Measurements from ENCODE around the gene CABLES1.
"Not testable (repeated sequence)": the region's sequence is repeated elsewhere in the genome, so short reads cannot be mapped to it uniquely, and the experiment has no call there.

Gene CABLES1

DNA sequence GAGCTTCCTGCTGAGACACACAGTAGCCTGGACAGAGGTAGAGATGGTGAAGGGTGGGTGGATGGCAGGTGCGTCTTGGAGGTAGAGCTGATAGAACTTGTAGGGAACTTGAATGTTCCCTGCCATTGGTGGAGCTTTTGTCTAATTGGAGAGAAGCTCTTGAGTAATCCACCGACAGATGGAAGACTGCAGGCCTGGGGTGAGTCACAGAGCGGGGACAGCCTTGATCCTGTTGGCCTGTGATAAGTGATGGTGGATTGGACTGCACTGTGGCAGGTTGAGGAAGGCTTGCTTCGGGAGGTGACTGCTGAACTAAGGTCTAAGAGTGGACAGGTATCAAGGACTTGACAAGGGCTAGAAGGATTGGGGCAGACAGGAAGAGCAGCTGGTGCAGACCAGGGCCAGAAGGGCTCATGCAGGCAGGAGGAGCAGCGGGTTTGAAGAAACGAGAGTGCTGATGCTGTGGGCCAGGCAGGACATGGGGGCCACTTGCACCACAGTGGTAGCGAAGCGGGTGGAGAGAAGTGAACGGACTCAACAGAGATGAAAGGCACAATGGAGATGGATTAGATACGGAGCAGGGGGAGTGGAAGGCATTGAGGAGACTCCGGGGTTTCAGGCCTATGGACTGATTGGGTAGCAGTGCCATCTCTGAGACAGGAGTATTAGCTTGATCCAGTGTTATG is 16.3 kb downstream of the CABLES1 start:
- Histone ChIP-seq H3K9me3 (ENCODE audit: control insufficient read depth in 1 of 2, low read length in 2 of 2) (no peaks in the 10 kb centered on the region), H3K4me3 (ENCODE audit: low read depth in 1 of 2, low read length in 2 of 2) (no peak overlapping the region), H3K27ac (ENCODE audit: low read depth, low read length) (no peak overlapping the region), H3K9ac (ENCODE audit: low read depth in 1 of 2, low read length in 2 of 2) (no peak overlapping the region), H3K36me3 (ENCODE audit: control insufficient read depth in 1 of 2, insufficient read depth in 2 of 2, low read length in 2 of 2) (no peaks in the 10 kb centered on the region), H3K4me1 (ENCODE audit: control insufficient read depth in 1 of 2, insufficient read depth in 2 of 2, low read length in 2 of 2) (no peaks in the 10 kb centered on the region), H3K27me3 (ENCODE audit: control insufficient read depth in 1 of 2, insufficient read depth in 2 of 2, low read length in 2 of 2) (no peaks in the 10 kb centered on the region)

DNA sequence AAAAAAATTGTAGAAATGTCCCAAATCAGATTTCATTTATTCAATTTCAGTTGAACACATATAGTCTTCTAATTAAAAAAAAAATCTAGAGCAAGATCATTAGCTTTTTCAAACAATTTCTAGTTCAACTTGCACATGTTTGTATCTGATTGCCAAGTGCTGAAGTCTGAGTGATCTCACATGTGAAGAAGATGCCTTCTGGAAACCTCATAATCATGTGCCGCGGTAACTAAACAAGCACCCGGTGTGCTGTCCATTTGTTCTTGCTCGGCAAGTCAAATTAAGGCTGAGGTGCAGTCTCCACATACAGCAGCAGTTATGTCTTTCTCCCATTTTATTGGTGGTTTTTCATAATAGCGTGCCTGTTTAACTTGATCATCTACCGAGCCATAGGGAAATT is 18.7 kb downstream of the CABLES1 start:
- Histone ChIP-seq H3K9me3 (ENCODE audit: control insufficient read depth in 1 of 2, low read length in 2 of 2) (no peaks in the 10 kb centered on the region), H3K9ac (ENCODE audit: low read depth in 1 of 2, low read length in 2 of 2) (no peak overlapping the region), H3K4me1 (ENCODE audit: control insufficient read depth in 1 of 2, insufficient read depth in 2 of 2, low read length in 2 of 2) (no peaks in the 10 kb centered on the region), H3K27me3 (ENCODE audit: control insufficient read depth in 1 of 2, insufficient read depth in 2 of 2, low read length in 2 of 2) (no peaks in the 10 kb centered on the region), H3K36me3 (ENCODE audit: control insufficient read depth in 1 of 2, insufficient read depth in 2 of 2, low read length in 2 of 2) (no peaks in the 10 kb centered on the region), H3K4me3 (ENCODE audit: low read depth in 1 of 2, low read length in 2 of 2) (no peak overlapping the region), H3K27ac (ENCODE audit: low read depth, low read length) (no peak overlapping the region)

GRCh38 chr18:23154823-23155500 is 19.7 kb downstream of the CABLES1 start:
- no peak overlapping the region for H3K27ac ChIP-seq (ENCODE audit: low read depth, low read length)
- no peaks in the 10 kb centered on the region for H3K9me3 ChIP-seq (ENCODE audit: control insufficient read depth in 1 of 2, low read length in 2 of 2)
- no peak overlapping the region for H3K4me3 ChIP-seq (ENCODE audit: low read depth in 1 of 2, low read length in 2 of 2)
- no peaks in the 10 kb centered on the region for H3K4me1 ChIP-seq (ENCODE audit: control insufficient read depth in 1 of 2, insufficient read depth in 2 of 2, low read length in 2 of 2)
- H3K27me3 ChIP-seq (ENCODE audit: control insufficient read depth in 1 of 2, insufficient read depth in 2 of 2, low read length in 2 of 2) = no peaks in the 10 kb centered on the region
- no peaks in the 10 kb centered on the region for H3K36me3 ChIP-seq (ENCODE audit: control insufficient read depth in 1 of 2, insufficient read depth in 2 of 2, low read length in 2 of 2)
- no peak overlapping the region for H3K9ac ChIP-seq (ENCODE audit: low read depth in 1 of 2, low read length in 2 of 2)

DNA sequence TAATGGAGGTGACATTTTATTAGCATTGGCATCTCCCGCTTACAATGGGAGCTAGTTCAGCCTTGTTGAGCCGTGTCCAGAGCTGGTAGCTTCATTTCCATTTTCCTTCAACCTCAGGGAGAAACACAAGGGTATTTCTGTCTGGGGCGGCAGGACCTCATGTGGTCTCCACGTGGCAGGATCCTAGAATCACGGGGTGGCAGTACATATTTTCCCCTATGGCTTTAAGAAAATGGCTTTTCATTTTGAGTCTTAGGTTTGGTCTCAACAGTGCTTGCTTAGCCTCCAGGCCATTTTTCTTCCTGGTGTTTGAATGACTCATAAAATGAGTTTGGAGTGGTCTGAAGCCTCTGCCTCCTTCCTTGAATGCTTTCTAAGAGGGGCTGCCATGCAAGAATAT is 20.3 kb downstream of the CABLES1 start:
- Histone ChIP-seq H3K4me1 (ENCODE audit: control insufficient read depth in 1 of 2, insufficient read depth in 2 of 2, low read length in 2 of 2) (no peaks in the 10 kb centered on the region), H3K36me3 (ENCODE audit: control insufficient read depth in 1 of 2, insufficient read depth in 2 of 2, low read length in 2 of 2) (no peaks in the 10 kb centered on the region), H3K27me3 (ENCODE audit: control insufficient read depth in 1 of 2, insufficient read depth in 2 of 2, low read length in 2 of 2) (no peaks in the 10 kb centered on the region), H3K27ac (ENCODE audit: low read depth, low read length) (no peak overlapping the region), H3K9me3 (ENCODE audit: control insufficient read depth in 1 of 2, low read length in 2 of 2) (no peaks in the 10 kb centered on the region), H3K9ac (ENCODE audit: low read depth in 1 of 2, low read length in 2 of 2) (no peak overlapping the region), H3K4me3 (ENCODE audit: low read depth in 1 of 2, low read length in 2 of 2) (no peak overlapping the region)

DNA sequence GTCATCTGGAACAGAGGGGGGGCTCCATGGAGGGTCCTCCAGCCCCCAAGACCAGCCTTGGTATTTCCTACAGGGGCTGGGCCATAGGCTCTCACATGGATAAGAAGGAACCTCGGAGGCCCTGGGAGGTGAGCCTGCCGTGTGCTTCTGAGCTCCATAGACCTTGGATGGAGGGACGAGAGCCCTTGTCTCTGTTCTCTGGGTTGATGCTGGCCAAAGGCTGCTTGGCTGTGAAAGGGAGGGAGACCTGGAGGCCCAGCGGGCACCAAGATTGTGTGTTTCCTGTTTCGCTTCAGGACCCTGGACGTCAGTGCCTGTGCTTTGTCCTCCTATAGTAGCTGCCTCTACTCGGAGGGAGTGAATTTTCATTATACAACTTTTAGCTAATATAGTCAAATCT is 20.8 kb downstream of the CABLES1 start:
- H3K36me3 ChIP-seq (ENCODE audit: control insufficient read depth in 1 of 2, insufficient read depth in 2 of 2, low read length in 2 of 2) = no peaks in the 10 kb centered on the region
- no peak overlapping the region for H3K4me3 ChIP-seq (ENCODE audit: low read depth in 1 of 2, low read length in 2 of 2)
- H3K9me3 ChIP-seq (ENCODE audit: control insufficient read depth in 1 of 2, low read length in 2 of 2) = no peaks in the 10 kb centered on the region
- H3K27me3 ChIP-seq (ENCODE audit: control insufficient read depth in 1 of 2, insufficient read depth in 2 of 2, low read length in 2 of 2) = no peaks in the 10 kb centered on the region
- no peaks in the 10 kb centered on the region for H3K4me1 ChIP-seq (ENCODE audit: control insufficient read depth in 1 of 2, insufficient read depth in 2 of 2, low read length in 2 of 2)
- no peak overlapping the region for H3K9ac ChIP-seq (ENCODE audit: low read depth in 1 of 2, low read length in 2 of 2)
- no peak overlapping the region for H3K27ac ChIP-seq (ENCODE audit: low read depth, low read length)

- no peaks in the 10 kb centered on the region for H3K27me3 ChIP-seq (ENCODE audit: control insufficient read depth in 1 of 2, insufficient read depth in 2 of 2, low read length in 2 of 2)
- no peak overlapping the region for H3K9ac ChIP-seq (ENCODE audit: low read depth in 1 of 2, low read length in 2 of 2)
- H3K4me3 ChIP-seq (ENCODE audit: low read depth in 1 of 2, low read length in 2 of 2) = no peak overlapping the region
- H3K27ac ChIP-seq (ENCODE audit: low read depth, low read length) = no peak overlapping the region
- no peaks in the 10 kb centered on the region for H3K9me3 ChIP-seq (ENCODE audit: control insufficient read depth in 1 of 2, low read length in 2 of 2)
- H3K36me3 ChIP-seq (ENCODE audit: control insufficient read depth in 1 of 2, insufficient read depth in 2 of 2, low read length in 2 of 2) = no peaks in the 10 kb centered on the region
- H3K4me1 ChIP-seq (ENCODE audit: control insufficient read depth in 1 of 2, insufficient read depth in 2 of 2, low read length in 2 of 2) = no peaks in the 10 kb centered on the region
Measured at GRCh38 chr18:23158058-23158457, 22.8 kb downstream of the CABLES1 start.

GRCh38 chr18:23158884-23159283 is 23.6 kb downstream of the CABLES1 start:
- H3K9me3 ChIP-seq (ENCODE audit: control insufficient read depth in 1 of 2, low read length in 2 of 2); H3K27me3 ChIP-seq (ENCODE audit: control insufficient read depth in 1 of 2, insufficient read depth in 2 of 2, low read length in 2 of 2); H3K4me1 ChIP-seq (ENCODE audit: control insufficient read depth in 1 of 2, insufficient read depth in 2 of 2, low read length in 2 of 2); H3K9ac ChIP-seq (ENCODE audit: low read depth in 1 of 2, low read length in 2 of 2); H3K36me3 ChIP-seq (ENCODE audit: control insufficient read depth in 1 of 2, insufficient read depth in 2 of 2, low read length in 2 of 2); H3K4me3 ChIP-seq (ENCODE audit: low read depth in 1 of 2, low read length in 2 of 2); H3K27ac ChIP-seq (ENCODE audit: low read depth, low read length): not testable (repeated sequence)

DNA sequence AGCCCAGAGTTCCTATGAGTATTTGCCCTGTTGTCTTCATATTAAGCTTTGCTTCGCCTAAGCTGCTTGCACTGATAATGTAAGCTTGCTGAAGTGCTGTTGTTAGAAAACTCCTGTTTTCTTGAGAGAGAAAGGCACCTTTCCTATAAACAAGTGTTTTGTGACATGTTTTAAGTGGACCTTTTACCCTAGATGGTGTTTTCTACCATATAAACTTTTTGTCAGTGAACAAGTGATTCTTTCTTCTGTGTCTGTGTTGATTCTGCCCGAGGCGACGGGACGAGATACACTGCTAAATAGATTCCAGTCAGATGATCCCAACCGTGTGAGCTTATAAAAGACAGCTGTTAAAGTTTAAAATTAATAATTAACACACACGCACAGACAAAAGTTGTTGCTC is 24.1 kb downstream of the CABLES1 start:
- Histone ChIP-seq H3K27ac (ENCODE audit: low read depth, low read length) (no peak overlapping the region), H3K27me3 (ENCODE audit: control insufficient read depth in 1 of 2, insufficient read depth in 2 of 2, low read length in 2 of 2) (no peaks in the 10 kb centered on the region), H3K9ac (ENCODE audit: low read depth in 1 of 2, low read length in 2 of 2) (no peak overlapping the region), H3K4me1 (ENCODE audit: control insufficient read depth in 1 of 2, insufficient read depth in 2 of 2, low read length in 2 of 2) (no peaks in the 10 kb centered on the region), H3K4me3 (ENCODE audit: low read depth in 1 of 2, low read length in 2 of 2) (no peak overlapping the region), H3K36me3 (ENCODE audit: control insufficient read depth in 1 of 2, insufficient read depth in 2 of 2, low read length in 2 of 2) (no peaks in the 10 kb centered on the region), H3K9me3 (ENCODE audit: control insufficient read depth in 1 of 2, low read length in 2 of 2) (no peaks in the 10 kb centered on the region)

GRCh38 chr18:23162473-23162872 is 27.2 kb downstream of the CABLES1 start:
- Histone ChIP-seq H3K4me1 (ENCODE audit: control insufficient read depth in 1 of 2, insufficient read depth in 2 of 2, low read length in 2 of 2) (no peaks in the 10 kb centered on the region), H3K9ac (ENCODE audit: low read depth in 1 of 2, low read length in 2 of 2) (no peak overlapping the region), H3K4me3 (ENCODE audit: low read depth in 1 of 2, low read length in 2 of 2) (no peak overlapping the region), H3K36me3 (ENCODE audit: control insufficient read depth in 1 of 2, insufficient read depth in 2 of 2, low read length in 2 of 2) (no peaks in the 10 kb centered on the region), H3K27ac (ENCODE audit: low read depth, low read length) (no peak overlapping the region), H3K27me3 (ENCODE audit: control insufficient read depth in 1 of 2, insufficient read depth in 2 of 2, low read length in 2 of 2) (no peaks in the 10 kb centered on the region), H3K9me3 (ENCODE audit: control insufficient read depth in 1 of 2, low read length in 2 of 2) (no peaks in the 10 kb centered on the region)

DNA sequence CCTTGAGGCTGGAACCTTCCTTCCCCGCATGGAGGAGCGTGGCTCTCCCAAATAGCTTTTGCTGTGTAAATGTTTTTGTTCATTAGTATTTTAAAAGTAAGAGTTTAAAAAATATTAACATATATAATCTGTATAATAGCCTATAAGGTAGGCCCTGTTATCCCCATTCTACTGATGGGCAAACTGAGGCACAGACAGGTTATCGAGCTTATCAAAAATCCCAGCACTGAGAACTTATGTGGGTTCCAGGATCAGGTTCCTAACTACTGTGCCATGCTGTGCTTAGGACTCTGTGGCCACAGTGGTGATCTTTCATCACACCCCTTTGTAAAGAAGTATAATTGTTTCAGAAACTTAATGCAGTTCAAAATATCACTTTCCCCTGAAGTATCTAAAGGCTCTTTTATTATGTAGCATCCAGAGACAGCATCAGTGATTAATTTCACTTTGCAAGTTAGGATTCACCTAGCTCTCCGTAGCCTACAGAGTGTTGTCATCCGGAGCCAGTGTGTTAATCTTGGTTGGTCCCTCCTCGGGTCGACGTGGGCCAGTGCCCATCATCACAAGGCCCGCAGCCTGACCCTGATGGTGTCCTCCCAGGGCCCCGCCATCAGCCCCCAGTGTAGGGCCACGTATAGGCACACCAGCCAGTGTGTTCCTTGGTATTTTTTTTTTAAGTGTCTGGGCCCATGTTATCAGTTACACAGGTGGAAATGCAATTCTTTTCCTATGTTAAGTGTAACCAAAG is 28.7 kb downstream of the CABLES1 start:
- H3K27me3 ChIP-seq (ENCODE audit: control insufficient read depth in 1 of 2, insufficient read depth in 2 of 2, low read length in 2 of 2) = no peaks in the 10 kb centered on the region
- no peaks in the 10 kb centered on the region for H3K9me3 ChIP-seq (ENCODE audit: control insufficient read depth in 1 of 2, low read length in 2 of 2)
- no peak overlapping the region for H3K9ac ChIP-seq (ENCODE audit: low read depth in 1 of 2, low read length in 2 of 2)
- no peaks in the 10 kb centered on the region for H3K36me3 ChIP-seq (ENCODE audit: control insufficient read depth in 1 of 2, insufficient read depth in 2 of 2, low read length in 2 of 2)
- H3K27ac ChIP-seq (ENCODE audit: low read depth, low read length) = no peak overlapping the region
- H3K4me1 ChIP-seq (ENCODE audit: control insufficient read depth in 1 of 2, insufficient read depth in 2 of 2, low read length in 2 of 2) = no peaks in the 10 kb centered on the region
- H3K4me3 ChIP-seq (ENCODE audit: low read depth in 1 of 2, low read length in 2 of 2) = no peak overlapping the region
